ENCODE data around the gene SH3D19. TPM values are rescaled to one million over a fixed set of nuclear protein-coding genes. Genes with fewer than 3 reads are reported as not detected.
A peak's percentile ranks its signal among the peaks of the same experiment; 100 is the strongest.

SH3D19 gene
- total RNA-seq, 1 experiment from 2014 or later: 41.7 TPM

- Histone ChIP-seq H3K4me2 (no peak overlapping the region), H3K4me3 (no peak overlapping the region), H3F3A (ENCODE audit: insufficient read depth, low read depth) (no peaks in the 10 kb centered on the region), H4K20me1 (ENCODE audit: insufficient read depth) (no peaks in the 10 kb centered on the region; the same call in 1 of the 2 replicates), H3K27ac (no peak overlapping the region), H3K36me3 (ENCODE audit: low read depth) (no peaks in the 10 kb centered on the region), H3K27me3 (ENCODE audit: insufficient read depth, low read depth) (no peaks in the 10 kb centered on the region), H3K79me2 (ENCODE audit: low read depth) (peaks cover 10% of the 10 kb centered on the region; the same call in 1 of the 2 replicates), H3K9me3 (ENCODE audit: insufficient read depth, low read depth) (no peaks in the 10 kb centered on the region), H3K9me2 (ENCODE audit: insufficient read depth) (no peaks in the 10 kb centered on the region), H2AFZ (no peak overlapping the region), H3K4me1 (replicated peaks; ENCODE audit: insufficient read depth) (peaks cover 6% of the 10 kb centered on the region)
- ChIA-PET POLR2A (ENCODE audit: unreplicated experiment) (interaction anchor here (0.6 kb wide), 1 partner anchor 19 kb away, joined by 12 read pairs; no protein-coding TSS in a partner anchor), CTCF (interaction anchor here (0.6 to 1.0 kb wide), 2 partner anchors 12 to 32 kb away, joined by 3 to 16 read pairs; no protein-coding TSS in a partner anchor)
- TF ChIP-seq CTCF (conservative IDR thresholded peaks at IDR 0.05): no peak
- no peak for TF ChIP-seq EZH2 (IDR thresholded peaks at IDR 0.05; ENCODE audit: low read depth)
- DNase-seq: no peak
- no TSS peak for BruUV-seq (replicated peaks)
- intact Hi-C loops (cut with micrococcal nuclease; ENCODE audit: unreplicated experiment): no loop called here
Observed at GRCh38 chr4:151227172-151227571, 98.2 kb downstream of the SH3D19 start.

- H3K27ac ChIP-seq: no peak overlapping the region
- no peaks in the 10 kb centered on the region; the same call in 1 of the 2 replicates for H4K20me1 ChIP-seq (ENCODE audit: insufficient read depth)
- no peaks in the 10 kb centered on the region for H3K9me2 ChIP-seq (ENCODE audit: insufficient read depth)
- no peaks in the 10 kb centered on the region for H3K9me3 ChIP-seq (ENCODE audit: insufficient read depth, low read depth)
- no peak overlapping the region for H2AFZ ChIP-seq
- H3F3A ChIP-seq (ENCODE audit: insufficient read depth, low read depth): no peaks in the 10 kb centered on the region
- H3K4me2 ChIP-seq: 0 out of 2 replicates have a peak overlapping the region, but pooled peaks have one; percentile 20
- CTCF ChIA-PET: interaction anchor here (0.6 kb wide), 1 partner anchor 39 kb away, joined by 6 read pairs; no protein-coding TSS in a partner anchor
- H3K4me1 ChIP-seq (replicated peaks; ENCODE audit: insufficient read depth): peaks cover 6% of the 10 kb centered on the region
- peaks cover 10% of the 10 kb centered on the region; the same call in 1 of the 2 replicates for H3K79me2 ChIP-seq (ENCODE audit: low read depth)
- no peaks in the 10 kb centered on the region for H3K27me3 ChIP-seq (ENCODE audit: insufficient read depth, low read depth)
- TF ChIP-seq EZH2 (IDR thresholded peaks at IDR 0.05; ENCODE audit: low read depth) (no peak), CTCF (conservative IDR thresholded peaks at IDR 0.05) (no peak)
- intact Hi-C loops (cut with micrococcal nuclease; ENCODE audit: unreplicated experiment): no loop called here
- no peaks in the 10 kb centered on the region for H3K36me3 ChIP-seq (ENCODE audit: low read depth)
- POLR2A ChIA-PET (ENCODE audit: unreplicated experiment): interaction anchor here (0.6 to 1.1 kb wide), 5 partner anchors 30 to 259 kb away, joined by 3 to 5 read pairs (median 3); no protein-coding TSS in a partner anchor
- BruUV-seq (replicated peaks): no TSS peak
- DNase-seq: peak in 1 of 2 experiments; percentile 9
- H3K4me3 ChIP-seq: no peak overlapping the region
Observed at GRCh38 chr4:151226004-151226932, 99.1 kb downstream of the SH3D19 start.

- intact Hi-C loops (cut with micrococcal nuclease; ENCODE audit: unreplicated experiment): no loop called here
- CTCF ChIA-PET: no interaction called here
- Histone ChIP-seq H3K36me3 (ENCODE audit: low read depth) (no peaks in the 10 kb centered on the region), H3K27ac (no peak overlapping the region), H3K9me2 (ENCODE audit: insufficient read depth) (no peaks in the 10 kb centered on the region), H2AFZ (no peak overlapping the region), H3K4me3 (no peak overlapping the region), H3K79me2 (ENCODE audit: low read depth) (peaks cover 10% of the 10 kb centered on the region; the same call in 1 of the 2 replicates), H3K27me3 (ENCODE audit: insufficient read depth, low read depth) (no peaks in the 10 kb centered on the region), H4K20me1 (ENCODE audit: insufficient read depth) (no peaks in the 10 kb centered on the region), H3K4me1 (replicated peaks; ENCODE audit: insufficient read depth) (peaks cover 6% of the 10 kb centered on the region), H3K9me3 (ENCODE audit: insufficient read depth, low read depth) (no peaks in the 10 kb centered on the region), H3F3A (ENCODE audit: insufficient read depth, low read depth) (no peaks in the 10 kb centered on the region), H3K4me2 (no peak overlapping the region)
- no TSS peak for BruUV-seq (replicated peaks)
- TF ChIP-seq EZH2 (IDR thresholded peaks at IDR 0.05; ENCODE audit: low read depth): no peak
- DNase-seq: no peak
- POLR2A ChIA-PET (ENCODE audit: unreplicated experiment): no interaction called here
Observed at GRCh38 chr4:151223465-151223864, 101.9 kb downstream of the SH3D19 start.

All from PC-9 (cell line).